Muscle of arm (tissue), 12 donors: Measurements from ENCODE around the gene SLC25A11. TPM values are rescaled to one million over a fixed set of nuclear protein-coding genes. Genes with fewer than 3 reads are reported as not detected.
"Not testable (repeated sequence)": the region's sequence is repeated elsewhere in the genome, so short reads cannot be mapped to it uniquely, and the experiment has no call there.

Experiments
- DNase-seq: peaks from one replicate; pipeline ENCODE4 v3.0.0-alpha.2; 2013
- polyA plus RNA-seq, 12 donors: library from polyadenylated mRNA; unstranded; fragments of 120-200 nt; gene quantifications; one replicate each; pipeline ENCODE4 v1.2.1, GENCODE V29; 2013; ENCODE audit not compliant: insufficient read length in 12 of 12

SLC25A11 gene
- polyA plus RNA-seq, 12 donors = 36.3 to 58.0 (median 46.4) TPM; not detected in 1

DNA sequence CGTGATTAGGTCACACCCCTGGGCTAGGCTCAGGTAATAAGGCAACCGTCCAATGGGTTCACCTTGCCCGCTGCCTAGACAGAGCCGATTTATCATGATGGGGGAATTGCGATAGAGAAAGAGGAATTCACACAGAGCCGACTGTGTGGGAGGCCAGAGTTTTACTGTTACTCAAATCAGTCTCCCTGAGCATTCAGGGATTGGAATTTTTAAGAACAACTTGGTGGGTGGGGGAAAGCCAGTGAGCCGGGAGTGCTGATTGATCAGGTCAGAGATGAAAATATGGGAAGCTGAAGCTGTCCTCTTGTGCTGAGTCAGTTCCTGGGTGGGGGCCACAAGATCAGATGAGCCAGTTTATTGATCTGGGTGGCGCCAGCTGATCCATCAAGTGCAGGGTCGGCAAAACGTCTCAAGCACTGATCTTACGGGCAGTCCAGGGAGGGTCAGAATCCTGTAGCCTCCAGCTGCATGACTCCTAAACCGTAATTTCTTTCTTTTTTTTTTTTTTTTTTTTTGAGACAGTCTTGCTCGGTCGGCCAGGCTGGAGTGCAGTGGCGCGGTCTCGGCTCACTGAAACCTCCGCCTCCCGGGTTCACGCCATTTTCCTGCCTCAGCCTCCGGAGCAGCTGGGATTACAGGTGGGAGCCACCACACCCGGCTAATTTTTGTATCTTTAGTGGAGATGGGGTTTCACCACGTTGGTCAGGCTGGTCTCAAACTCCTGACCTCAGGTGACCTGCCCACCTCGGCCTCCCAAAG is 13.1 kb downstream of the SLC25A11 start:
- DNase-seq = not testable (repeated sequence)

DNA sequence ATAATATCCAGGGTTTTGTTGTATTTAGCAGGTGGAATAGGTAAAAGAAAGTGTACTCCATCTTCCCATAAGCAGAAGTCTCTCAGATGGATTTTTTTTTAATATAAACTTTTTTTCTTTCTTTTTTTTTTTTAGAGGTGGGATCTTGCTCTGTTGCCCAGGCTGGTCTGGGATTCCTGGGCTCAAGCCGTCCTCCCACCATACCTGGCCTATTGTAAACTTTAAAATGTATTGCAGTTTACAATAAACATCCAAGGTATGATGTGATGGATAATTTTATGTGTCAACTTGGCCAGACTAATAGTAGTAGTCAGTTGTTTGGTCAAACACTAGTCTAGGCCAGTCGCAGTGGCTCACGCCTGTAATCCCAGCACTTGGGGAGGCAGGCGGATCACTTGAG is 18.5 kb downstream of the SLC25A11 start:
- no peak for DNase-seq

- no peak for DNase-seq
These were observed 19.3 kb downstream of the SLC25A11 start for GRCh38 chr17:4920351-4921048.

GRCh38 chr17:4919511-4920047 is 20.3 kb downstream of the SLC25A11 start:
- no peak for DNase-seq

DNA sequence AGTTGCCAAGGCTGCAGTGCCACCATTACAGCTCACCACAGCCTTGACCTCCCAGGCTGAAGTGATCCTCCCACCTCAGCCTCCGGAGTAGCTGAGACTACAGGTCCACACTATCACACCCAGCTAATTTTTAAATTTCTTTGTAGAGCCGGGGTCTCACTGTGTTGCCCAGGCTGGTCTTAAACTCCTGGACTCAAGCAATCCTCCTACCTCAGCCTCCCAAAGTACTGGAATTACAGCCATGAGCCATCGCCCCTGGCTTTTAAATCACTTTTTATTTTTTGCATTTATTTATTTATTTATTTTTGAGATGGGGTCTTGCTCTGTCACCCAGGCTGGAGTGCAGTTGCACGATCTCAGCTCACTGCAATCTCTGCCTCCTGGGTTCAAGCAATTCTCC is 25.3 kb downstream of the SLC25A11 start:
- DNase-seq = not testable (repeated sequence)

DNA sequence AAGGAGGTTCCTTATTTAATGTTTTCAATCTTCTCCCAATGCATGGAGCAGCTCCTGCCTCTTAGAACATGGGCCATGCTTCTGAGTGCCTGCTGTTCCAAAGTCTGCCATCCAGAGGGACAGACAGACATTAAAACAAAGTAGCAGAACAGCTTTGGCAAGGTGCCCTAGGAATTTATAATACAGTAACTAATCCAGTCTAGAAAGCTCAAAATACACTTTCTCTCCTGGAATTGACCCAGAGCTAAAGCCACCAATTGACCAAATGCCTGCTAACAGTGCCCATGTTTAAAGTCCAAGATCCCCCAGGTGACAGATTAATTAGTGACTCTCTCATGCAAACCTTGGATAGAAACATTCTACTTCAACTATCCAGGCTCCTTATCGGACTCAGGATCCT is 25.9 kb downstream of the SLC25A11 start:
- DNase-seq = no peak

- DNase-seq = peak; percentile 89
These were observed 30.9 kb downstream of the SLC25A11 start for GRCh38 chr17:4908711-4909496.

- DNase-seq = no peak
These were observed 31.5 kb downstream of the SLC25A11 start for GRCh38 chr17:4908301-4908700.

DNA sequence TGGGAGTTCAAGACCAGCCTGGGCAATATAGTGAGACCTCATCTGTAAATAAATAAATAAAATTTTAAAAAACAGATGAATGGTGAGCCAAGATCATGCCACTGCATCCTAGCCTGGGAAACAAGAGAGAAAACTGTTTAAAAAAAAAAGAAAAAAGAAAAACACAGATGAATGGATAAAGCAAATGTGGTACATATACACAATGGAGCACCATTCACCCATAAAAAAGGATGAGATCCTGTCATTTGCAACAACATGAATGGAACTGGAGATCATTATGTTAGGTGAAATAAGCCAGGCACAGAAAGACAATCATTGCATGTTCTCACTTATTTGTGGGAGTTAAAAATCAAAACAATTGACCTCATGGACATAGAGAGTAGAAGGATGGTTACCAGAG is 33.2 kb downstream of the SLC25A11 start:
- not testable (repeated sequence) for DNase-seq

DNA sequence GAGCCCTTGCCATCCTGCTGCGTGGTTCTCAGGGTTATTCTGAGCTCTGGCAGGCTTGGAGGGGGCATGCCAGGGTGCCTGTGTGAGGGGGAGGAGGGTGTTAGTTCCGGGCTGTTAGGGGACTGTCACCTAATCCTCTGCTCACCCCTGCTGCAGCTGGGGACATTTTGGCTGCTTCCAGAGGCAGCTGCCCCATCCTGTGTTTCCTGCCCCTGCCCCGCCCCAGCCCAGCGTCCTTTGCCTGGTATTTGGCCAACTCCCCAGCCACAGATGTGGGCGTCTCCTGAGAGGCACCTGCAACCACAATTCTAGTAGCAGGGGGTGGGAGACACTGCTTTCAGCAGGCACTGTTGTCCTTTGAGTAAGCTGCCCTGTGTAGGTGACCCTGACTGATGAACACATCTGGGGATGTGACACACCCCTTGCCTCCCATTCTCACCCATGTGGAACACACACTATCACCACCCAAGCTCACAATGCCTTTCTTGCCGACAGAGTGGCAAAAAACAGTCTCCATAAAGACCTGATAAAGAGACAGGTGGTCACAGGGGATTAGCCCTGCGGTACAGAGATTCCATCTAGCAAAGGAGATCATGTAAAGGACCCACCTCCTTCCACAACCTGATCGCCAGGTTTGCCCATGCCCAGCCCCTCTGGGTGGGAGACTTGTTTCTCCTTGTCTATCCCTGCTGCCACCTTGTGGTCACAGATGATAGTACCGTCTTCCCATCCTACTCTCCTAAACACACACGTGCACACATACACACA is 36.6 kb downstream of the SLC25A11 start, which contains the start of gene CHRNE:
Gene CHRNE (minus strand): TSS at position 48 of the 768 bp plus-strand sequence. CDS start 35 bp downstream, at position 13.
- DNase-seq = peak; percentile 79

DNA sequence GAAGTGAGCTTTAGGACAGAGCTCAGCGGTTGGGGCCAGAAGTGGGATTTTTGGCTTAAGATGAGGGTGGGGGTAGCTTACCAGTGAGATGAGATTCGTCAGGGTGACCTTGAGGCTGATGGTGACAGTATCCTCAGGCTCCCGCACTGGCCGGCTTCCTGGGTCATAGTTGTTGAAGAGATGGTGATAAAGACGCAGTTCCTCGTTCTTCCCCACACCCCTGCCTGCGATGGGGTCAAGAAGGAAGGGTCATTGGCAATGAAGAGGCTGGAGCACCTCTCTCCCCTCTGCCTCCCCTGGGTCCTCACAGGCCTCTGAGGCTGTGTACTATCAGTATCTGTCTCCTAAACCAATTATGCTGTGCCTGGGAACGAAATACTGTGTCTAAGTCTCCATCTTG is 37.3 kb downstream of the SLC25A11 start:
- DNase-seq = no peak

GRCh38 chr17:4901648-4902344 is 38.0 kb downstream of the SLC25A11 start:
- no peak for DNase-seq

- no peak for DNase-seq
These were observed 38.7 kb downstream of the SLC25A11 start for GRCh38 chr17:4901108-4901647.

DNA sequence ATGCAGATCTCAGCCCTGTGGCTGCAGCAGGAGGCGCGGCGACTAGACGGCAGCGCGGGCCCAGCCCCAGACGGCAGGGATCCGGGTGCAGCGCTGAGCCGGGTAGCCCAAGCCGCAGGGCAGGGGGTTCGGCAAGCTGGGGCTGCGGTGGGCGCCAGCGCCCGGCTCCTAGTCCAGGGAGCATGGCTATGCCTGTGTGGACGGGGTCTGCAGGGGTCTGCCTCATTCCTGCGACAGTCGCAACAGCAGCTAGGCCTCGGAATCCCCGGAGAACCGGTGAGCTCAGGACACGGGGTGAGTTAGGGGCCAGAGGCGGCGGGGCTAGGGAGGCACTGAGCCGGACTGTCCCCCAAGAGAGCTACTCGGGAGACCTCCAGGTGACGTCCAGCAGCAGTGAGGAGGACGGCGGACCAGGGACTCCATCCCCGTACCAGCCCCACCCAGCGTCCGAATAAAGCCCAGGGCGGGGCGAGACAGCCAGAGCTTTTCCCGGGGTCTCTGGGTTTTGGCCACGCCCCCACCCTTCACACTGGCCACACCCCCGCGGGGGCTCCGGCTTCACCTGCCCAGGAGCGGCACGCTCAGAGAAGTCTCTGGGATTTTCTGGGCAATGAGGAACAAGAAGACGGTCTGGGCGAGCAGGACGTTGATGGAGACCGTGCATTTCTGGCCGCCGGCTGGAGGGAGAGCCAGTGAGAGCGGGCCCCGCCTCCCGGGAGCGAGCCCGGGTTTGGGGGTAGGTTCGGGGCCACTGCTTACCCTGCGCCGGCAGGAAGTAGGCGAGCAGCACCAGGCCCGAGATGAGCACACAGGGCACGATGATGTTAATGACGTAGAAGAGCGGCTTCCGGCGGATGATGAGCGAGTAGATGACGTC is 39.4 kb downstream of the SLC25A11 start:
- no peak for DNase-seq

DNA sequence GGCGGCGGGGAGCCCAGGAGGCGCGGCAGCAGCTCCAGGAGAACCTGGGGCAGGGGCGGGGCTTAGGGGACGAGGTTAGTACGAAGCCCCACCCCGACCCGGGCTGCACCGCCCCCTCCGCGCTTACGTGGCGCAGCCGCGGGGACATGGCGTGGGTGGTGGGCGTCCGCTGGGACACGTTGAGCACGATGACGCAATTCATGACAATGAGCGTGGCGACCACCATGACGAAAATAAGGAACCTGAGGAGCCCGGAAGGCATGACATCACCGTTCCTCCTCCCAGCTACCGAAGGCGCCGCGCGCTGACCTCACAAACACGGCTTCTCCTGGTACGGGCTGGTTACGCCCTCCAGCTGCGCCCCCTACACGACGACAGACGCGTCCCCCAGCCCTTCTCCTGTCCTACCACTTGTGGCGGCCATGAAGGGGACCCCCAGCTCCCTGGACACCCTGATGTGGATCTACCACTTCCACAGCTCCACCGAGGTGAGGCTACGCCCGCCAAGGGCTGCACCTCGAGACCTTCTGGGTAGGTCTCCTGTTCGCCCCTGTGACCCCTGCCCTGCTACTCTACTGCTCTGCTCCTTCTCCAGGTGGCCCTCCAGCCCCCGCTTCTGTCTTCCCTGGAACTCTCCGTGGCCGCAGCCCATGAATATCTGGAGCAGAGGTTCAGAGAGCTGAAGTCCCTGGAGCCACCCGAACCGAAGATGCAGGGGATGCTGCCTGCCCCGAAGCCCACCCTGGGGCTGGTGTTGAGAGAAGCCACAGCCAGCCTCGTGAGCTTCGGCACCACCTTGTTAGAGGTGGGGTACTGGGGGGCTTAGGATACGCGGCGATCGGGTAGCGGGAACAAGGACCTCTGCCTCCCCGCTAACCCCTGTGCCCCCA is 40.3 kb downstream of the SLC25A11 start, which contains the start of gene C17orf107:
Gene C17orf107 (plus strand): TSS at position 196 of the 890 bp plus-strand sequence. CDS start 227 bp downstream, at position 423.
- peak; percentile 76 for DNase-seq

GRCh38 chr17:4898927-4899326 is 40.9 kb downstream of the SLC25A11 start:
- DNase-seq = no peak

DNA sequence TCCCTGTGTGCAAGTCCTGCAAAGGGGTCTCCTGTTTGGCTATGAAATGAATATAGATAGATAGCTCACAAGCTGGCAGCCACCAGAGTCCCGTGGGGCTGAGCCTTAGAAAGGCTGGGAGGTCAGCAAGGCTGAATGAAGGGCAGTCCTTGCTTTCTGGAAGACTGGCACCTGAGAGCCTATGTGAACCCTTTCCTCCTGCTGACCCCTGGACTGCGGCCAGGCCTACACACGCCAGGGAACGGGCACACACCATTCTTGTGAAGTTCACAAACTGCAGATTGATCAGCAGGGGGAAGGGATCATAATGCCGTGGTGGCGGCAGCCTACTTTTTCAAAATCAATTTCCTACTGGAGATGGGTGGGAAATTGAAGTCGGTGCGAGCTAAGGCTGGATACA is 41.5 kb downstream of the SLC25A11 start:
- DNase-seq = no peak

- no peak for DNase-seq
These were observed 42.1 kb downstream of the SLC25A11 start for GRCh38 chr17:4897785-4898184.
